Measurements from ENCODE around the gene GLIS1. TPM values are rescaled to one million over a fixed set of nuclear protein-coding genes. Genes with fewer than 3 reads are reported as not detected.

The GLIS1 gene
- total RNA-seq, 1 experiment from 2014 or later = 0.39 TPM

GRCh38 chr1:53473463-53473862 lies 265.5 kb downstream of the GLIS1 start:
- H3K27me3 ChIP-seq (ENCODE audit: insufficient read depth, low read length) = no peaks in the 10 kb centered on the region
- H4K20me1 ChIP-seq (ENCODE audit: insufficient read depth) = no peaks in the 10 kb centered on the region
- peaks cover 3 to 7% of the 10 kb centered on the region in 2 experiments; a peak in 3 of 4 replicates for H3K4me1 ChIP-seq (ENCODE audit: control insufficient read depth in 1 of 2, insufficient read depth in 2 of 2, low read length in 2 of 2)
- peak; percentile 49; the same call in 1 of the 2 replicates for TF ChIP-seq RAD21 (IDR thresholded peaks at IDR 0.05; ENCODE audit: low read depth)
- TF ChIP-seq, protein P1, sequence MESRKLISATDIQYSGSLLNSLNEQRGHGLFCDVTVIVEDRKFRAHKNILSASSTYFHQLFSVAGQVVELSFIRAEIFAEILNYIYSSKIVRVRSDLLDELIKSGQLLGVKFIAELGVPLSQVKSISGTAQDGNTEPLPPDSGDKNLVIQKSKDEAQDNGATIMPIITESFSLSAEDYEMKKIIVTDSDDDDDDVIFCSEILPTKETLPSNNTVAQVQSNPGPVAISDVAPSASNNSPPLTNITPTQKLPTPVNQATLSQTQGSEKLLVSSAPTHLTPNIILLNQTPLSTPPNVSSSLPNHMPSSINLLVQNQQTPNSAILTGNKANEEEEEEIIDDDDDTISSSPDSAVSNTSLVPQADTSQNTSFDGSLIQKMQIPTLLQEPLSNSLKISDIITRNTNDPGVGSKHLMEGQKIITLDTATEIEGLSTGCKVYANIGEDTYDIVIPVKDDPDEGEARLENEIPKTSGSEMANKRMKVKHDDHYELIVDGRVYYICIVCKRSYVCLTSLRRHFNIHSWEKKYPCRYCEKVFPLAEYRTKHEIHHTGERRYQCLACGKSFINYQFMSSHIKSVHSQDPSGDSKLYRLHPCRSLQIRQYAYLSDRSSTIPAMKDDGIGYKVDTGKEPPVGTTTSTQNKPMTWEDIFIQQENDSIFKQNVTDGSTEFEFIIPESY (IDR thresholded peaks at IDR 0.05; ENCODE audit: extremely low read depth, insufficient replicate concordance, low read length) = no peak
- peak; percentile 37 to 40 (median 39); a peak in 5 of 6 replicates for TF ChIP-seq CTCF (IDR thresholded peaks at IDR 0.05 in 2 of 3, conservative IDR thresholded peaks at IDR 0.05 in 1 of 3; ENCODE audit: borderline replicate concordance in 1 of 3, insufficient read depth in 1 of 3, low read depth in 2 of 3, low read length in 2 of 3)
- ATAC-seq = no peak
- no peak overlapping the region for H3K9ac ChIP-seq (ENCODE audit: low read length)
- H3K4me2 ChIP-seq (ENCODE audit: low read length) = no peak overlapping the region
- no peak overlapping the region for H3K27ac ChIP-seq (ENCODE audit: low read depth, low read length)
- RAD21 ChIA-PET (ENCODE audit: low non-redundant PET in 1 of 2, low total read pairs in 2 of 2, uncharacterized antibody in 2 of 2, unreplicated experiment in 2 of 2) = no interaction called here
- no peak for DNase-seq (ENCODE audit: low read depth, low spot score)
- H3K9me2 ChIP-seq (ENCODE audit: insufficient read depth) = no peaks in the 10 kb centered on the region
- no peaks in the 10 kb centered on the region for H3K79me2 ChIP-seq (ENCODE audit: insufficient read depth, low read length)
- CTCF ChIA-PET = interaction anchor here (0.9 to 1.5 kb wide), 6 partner anchors 8 to 29 kb away, joined by 3 to 6 read pairs (median 3); no protein-coding TSS in a partner anchor
- no peak overlapping the region for H3K4me3 ChIP-seq (replicated peaks in 1 of 2; ENCODE audit: low read depth in 1 of 2, low read length in 2 of 2)
- POLR2A ChIA-PET = no interaction called here
- no peak overlapping the region for H2AFZ ChIP-seq (ENCODE audit: low read depth, low read length, poor library complexity, severe bottlenecking)
- no TSS peak for BruUV-seq (replicated peaks)
- no peaks in the 10 kb centered on the region for H3K9me3 ChIP-seq (ENCODE audit: control insufficient read depth in 1 of 2, insufficient read depth in 1 of 2, low read depth in 1 of 2, low read length in 2 of 2)
- intact Hi-C loops (cut with micrococcal nuclease) = no loop called here
- H3K36me3 ChIP-seq (ENCODE audit: control insufficient read depth in 1 of 2, insufficient read depth in 2 of 2, low read length in 2 of 2) = no peaks in the 10 kb centered on the region

DNA sequence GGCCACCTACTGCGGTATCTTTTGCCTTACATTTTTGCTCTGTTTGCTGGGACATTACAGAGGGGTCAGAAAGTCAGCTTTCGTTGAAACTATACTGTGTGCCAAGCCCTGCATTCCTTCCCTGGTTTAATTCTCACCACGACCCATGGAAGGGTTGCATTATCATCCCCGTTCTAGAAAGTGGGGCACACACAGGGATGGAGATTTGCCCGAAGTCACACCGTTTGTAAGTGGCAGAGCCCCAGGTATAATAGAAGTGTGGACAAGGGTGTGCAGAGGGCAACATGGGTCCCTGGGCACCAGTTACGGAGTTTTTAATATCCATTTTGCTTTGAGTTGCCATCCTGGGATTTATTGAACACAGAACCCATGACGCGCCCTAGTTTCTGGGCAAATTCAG lies 268.0 kb downstream of the GLIS1 start:
- ChIA-PET RAD21 (ENCODE audit: low non-redundant PET in 1 of 2, low total read pairs in 2 of 2, uncharacterized antibody in 2 of 2, unreplicated experiment in 2 of 2) (no interaction called here), POLR2A (no interaction called here), CTCF (no interaction called here)
- Histone ChIP-seq H3K4me2 (ENCODE audit: low read length) (no peak overlapping the region), H3K4me1 (ENCODE audit: control insufficient read depth in 1 of 2, insufficient read depth in 2 of 2, low read length in 2 of 2) (peaks cover 3 to 9% of the 10 kb centered on the region in 2 experiments; a peak in 3 of 4 replicates), H3K4me3 (replicated peaks in 1 of 2; ENCODE audit: low read depth in 1 of 2, low read length in 2 of 2) (no peak overlapping the region), H3K36me3 (ENCODE audit: control insufficient read depth in 1 of 2, insufficient read depth in 2 of 2, low read length in 2 of 2) (no peaks in the 10 kb centered on the region), H3K27me3 (ENCODE audit: insufficient read depth, low read length) (no peaks in the 10 kb centered on the region), H3K9me2 (ENCODE audit: insufficient read depth) (no peaks in the 10 kb centered on the region), H4K20me1 (ENCODE audit: insufficient read depth) (no peaks in the 10 kb centered on the region), H2AFZ (ENCODE audit: low read depth, low read length, poor library complexity, severe bottlenecking) (no peak overlapping the region), H3K9me3 (ENCODE audit: control insufficient read depth in 1 of 2, insufficient read depth in 1 of 2, low read depth in 1 of 2, low read length in 2 of 2) (no peaks in the 10 kb centered on the region), H3K27ac (ENCODE audit: low read depth, low read length) (no peak overlapping the region), H3K9ac (ENCODE audit: low read length) (no peak overlapping the region), H3K79me2 (ENCODE audit: insufficient read depth, low read length) (no peaks in the 10 kb centered on the region)
- BruUV-seq (replicated peaks) = no TSS peak
- TF ChIP-seq TCF7L2 (IDR thresholded peaks at IDR 0.05; ENCODE audit: borderline replicate concordance, extremely low read depth, insufficient read depth, insufficient read length) = no peak
- TF ChIP-seq MAX (IDR thresholded peaks at IDR 0.05) = no peak
- TF ChIP-seq POLR2A (IDR thresholded peaks at IDR 0.05; ENCODE audit: borderline replicate concordance, extremely low read depth, insufficient read depth, insufficient read length) = no peak
- no peak for TF ChIP-seq RAD21 (IDR thresholded peaks at IDR 0.05; ENCODE audit: low read depth)
- TF ChIP-seq SRF (IDR thresholded peaks at IDR 0.05; ENCODE audit: low read depth) = no peak
- no peak for TF ChIP-seq EZH2 (IDR thresholded peaks at IDR 0.05)
- TF ChIP-seq, protein P1 (IDR thresholded peaks at IDR 0.05; ENCODE audit: extremely low read depth, insufficient replicate concordance, low read length) = no peak
- no peak for TF ChIP-seq EZH2phosphoT487 (IDR thresholded peaks at IDR 0.05; ENCODE audit: borderline replicate concordance)
- no peak for TF ChIP-seq CBX3 (IDR thresholded peaks at IDR 0.05; ENCODE audit: low read depth)
- TF ChIP-seq, protein P2, sequence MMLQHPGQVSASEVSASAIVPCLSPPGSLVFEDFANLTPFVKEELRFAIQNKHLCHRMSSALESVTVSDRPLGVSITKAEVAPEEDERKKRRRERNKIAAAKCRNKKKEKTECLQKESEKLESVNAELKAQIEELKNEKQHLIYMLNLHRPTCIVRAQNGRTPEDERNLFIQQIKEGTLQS (IDR thresholded peaks at IDR 0.05) = no peak
- intact Hi-C loops (cut with micrococcal nuclease) = no loop called here
- DNase-seq (ENCODE audit: low read depth, low spot score) (no peak), ATAC-seq (no peak)
